Measurements from ENCODE around the gene SREK1. TPM values are rescaled to one million over a fixed set of nuclear protein-coding genes. Genes with fewer than 3 reads are reported as not detected.

SREK1 gene
- total and polyA plus RNA-seq, 2 donors (not counting 3 experiments of a cell fraction or from before 2014, with no cell fraction given): 27.4 to 78.6 TPM

DNA sequence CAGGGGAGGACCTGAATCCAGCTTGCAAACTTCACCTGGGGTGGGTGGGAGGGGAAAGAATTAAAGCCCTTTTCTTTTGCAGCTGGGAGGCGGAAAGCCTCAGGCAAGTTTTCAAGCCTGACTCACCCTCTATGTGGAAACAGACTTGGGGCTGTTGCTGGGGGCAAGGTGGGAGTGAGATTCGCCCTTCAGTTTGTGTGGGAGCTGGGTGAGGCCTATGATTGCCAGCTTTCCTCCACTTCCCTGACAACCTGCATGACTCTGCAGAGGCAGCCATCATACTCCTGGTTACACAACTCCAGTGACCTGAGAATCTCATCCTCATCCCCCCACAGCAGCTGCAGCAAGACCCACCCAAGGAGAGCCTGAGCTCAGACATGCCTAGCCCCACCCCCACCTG, 43.2 kb upstream of the SREK1 start:
- Histone ChIP-seq H3K79me2 (ENCODE audit: control insufficient read depth, insufficient read depth, low read length) (no peaks in the 10 kb centered on the region), H3K4me3 (replicated peaks in 1 of 3; ENCODE audit: insufficient read depth in 1 of 3, low read depth in 1 of 3, low read length in 3 of 3) (no peak overlapping the region), H3K9me1 (replicated peaks; ENCODE audit: control insufficient read depth, extremely low read depth, insufficient read depth, low read length) (no peaks in the 10 kb centered on the region), H3K4me1 (ENCODE audit: control insufficient read depth, extremely low read depth, insufficient read depth, low read length) (no peaks in the 10 kb centered on the region), H4K20me1 (replicated peaks; ENCODE audit: control insufficient read depth, extremely low read depth, insufficient read depth, low read length) (no peaks in the 10 kb centered on the region), H3K4me2 (ENCODE audit: insufficient read depth, low read length) (no peak overlapping the region), H3K27ac (ENCODE audit: insufficient read depth, low read depth, low read length) (no peak overlapping the region), H3K9me3 (replicated peaks; ENCODE audit: control insufficient read depth, insufficient read depth, low read length) (no peaks in the 10 kb centered on the region), H3K36me3 (ENCODE audit: control insufficient read depth in 2 of 2, extremely low read depth in 1 of 2, insufficient read depth in 2 of 2, low read length in 2 of 2) (no peaks in the 10 kb centered on the region), H2AFZ (ENCODE audit: low read depth, low read length) (no peak overlapping the region), H3K9ac (replicated peaks; ENCODE audit: extremely low read depth, insufficient read depth, low read length) (no peak overlapping the region), H3K27me3 (ENCODE audit: control insufficient read depth in 2 of 2, insufficient read depth in 2 of 2, low read length in 2 of 2) (no peaks in the 10 kb centered on the region)
- dilution Hi-C loops (cut with MboI; ENCODE audit: extremely low pct_ligation_motif_present, low sequenced_read_pairs): no loop called here
- FAIRE-seq (no peak), DNase-seq (ENCODE audit: low read depth, low spot score) (no peak)
- POLR2A ChIA-PET: no interaction called here
- intact Hi-C loops (cut with micrococcal nuclease): no loop called here
- CTCF ChIA-PET: no interaction called here
- no TSS peak for BruUV-seq (replicated peaks)
- no peak for TF ChIP-seq GATA2 (IDR thresholded peaks at IDR 0.05; ENCODE audit: insufficient read depth, insufficient read length, low read depth, low read length)
- no peak for TF ChIP-seq JUN (IDR thresholded peaks at IDR 0.05; ENCODE audit: borderline replicate concordance, insufficient read depth, insufficient read length, low read depth)
- TF ChIP-seq POLR2AphosphoS5 (IDR thresholded peaks at IDR 0.05; ENCODE audit: insufficient read depth, low read depth, low read length): no peak
- TF ChIP-seq POLR2A (IDR thresholded peaks at IDR 0.05; ENCODE audit: low read depth, low read length): no peak
- no peak for TF ChIP-seq CTCF (IDR thresholded peaks at IDR 0.05; ENCODE audit: extremely low read depth in 1 of 2, insufficient read depth in 1 of 2, low read depth in 1 of 2, low read length in 2 of 2)
- no peak for TF ChIP-seq MYC (IDR thresholded peaks at IDR 0.05; ENCODE audit: low read depth, low read length)
- no peak for TF ChIP-seq EZH2 (IDR thresholded peaks at IDR 0.05; ENCODE audit: borderline replicate concordance, low read depth, low read length, severe bottlenecking)
- TF ChIP-seq FOS (IDR thresholded peaks at IDR 0.05; ENCODE audit: borderline replicate concordance, insufficient read depth, low read length): no peak
- TF ChIP-seq, protein P1, sequence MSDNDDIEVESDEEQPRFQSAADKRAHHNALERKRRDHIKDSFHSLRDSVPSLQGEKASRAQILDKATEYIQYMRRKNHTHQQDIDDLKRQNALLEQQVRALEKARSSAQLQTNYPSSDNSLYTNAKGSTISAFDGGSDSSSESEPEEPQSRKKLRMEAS (IDR thresholded peaks at IDR 0.05; ENCODE audit: insufficient read depth, insufficient read length): no peak
